ENCODE results near the gene SAT2. TPM values are rescaled to one million over a fixed set of nuclear protein-coding genes. Genes with fewer than 3 reads are reported as not detected.
A peak's percentile ranks its signal among the peaks of the same experiment; 100 is the strongest.

Gene SAT2
- total RNA-seq, 1 experiment from 2014 or later: 66.8 TPM

DNA sequence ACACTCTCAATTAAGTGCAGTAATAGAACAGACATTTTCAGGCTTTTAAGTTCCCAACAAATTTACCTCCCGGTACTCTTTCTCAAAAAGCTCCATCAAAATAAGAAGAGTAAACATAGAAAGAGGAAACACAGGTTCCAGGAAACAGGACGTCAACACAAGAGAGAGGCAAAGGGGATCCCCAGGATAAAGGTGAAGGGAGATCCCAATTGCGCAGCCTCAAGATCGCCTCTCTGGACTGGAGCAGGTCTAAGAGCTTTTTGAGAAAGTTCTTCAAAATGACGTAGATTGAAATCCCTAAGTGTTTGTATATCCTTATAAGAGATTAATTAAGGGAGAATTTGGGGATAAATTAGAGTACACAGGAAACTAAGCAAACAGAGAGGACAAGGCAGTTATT, 9.0 kb downstream of the SAT2 start:
- Mint-ChIP-seq H3K27ac (ENCODE audit: low read depth, unreplicated experiment) (no peak overlapping the region), H3K27me3 (ENCODE audit: insufficient read depth, unreplicated experiment) (no peaks in the 10 kb centered on the region), H3K4me1 (ENCODE audit: insufficient read depth, unreplicated experiment) (peaks cover 2% of the 10 kb centered on the region), H3K4me3 (ENCODE audit: unreplicated experiment) (no peak overlapping the region), H3K36me3 (ENCODE audit: insufficient read depth, unreplicated experiment) (no peaks in the 10 kb centered on the region), H3K9me3 (ENCODE audit: unreplicated experiment) (no peaks in the 10 kb centered on the region)
- ChIA-PET POLR2A (interaction anchor here (0.6 to 2.5 kb wide), 4 partner anchors 9 to 1010 kb away, joined by 3 to 9 read pairs (median 6); partner anchors contain the start of genes CNTROB, SAT2, TP53 and TRAPPC1), CTCF (interaction anchor here (0.7 to 3.4 kb wide), 2 partner anchors 13 to 61 kb away, joined by 4 to 15 read pairs; no protein-coding TSS in a partner anchor)
- intact Hi-C loops (cut with micrococcal nuclease): no loop called here
- TF ChIP-seq, protein P1, sequence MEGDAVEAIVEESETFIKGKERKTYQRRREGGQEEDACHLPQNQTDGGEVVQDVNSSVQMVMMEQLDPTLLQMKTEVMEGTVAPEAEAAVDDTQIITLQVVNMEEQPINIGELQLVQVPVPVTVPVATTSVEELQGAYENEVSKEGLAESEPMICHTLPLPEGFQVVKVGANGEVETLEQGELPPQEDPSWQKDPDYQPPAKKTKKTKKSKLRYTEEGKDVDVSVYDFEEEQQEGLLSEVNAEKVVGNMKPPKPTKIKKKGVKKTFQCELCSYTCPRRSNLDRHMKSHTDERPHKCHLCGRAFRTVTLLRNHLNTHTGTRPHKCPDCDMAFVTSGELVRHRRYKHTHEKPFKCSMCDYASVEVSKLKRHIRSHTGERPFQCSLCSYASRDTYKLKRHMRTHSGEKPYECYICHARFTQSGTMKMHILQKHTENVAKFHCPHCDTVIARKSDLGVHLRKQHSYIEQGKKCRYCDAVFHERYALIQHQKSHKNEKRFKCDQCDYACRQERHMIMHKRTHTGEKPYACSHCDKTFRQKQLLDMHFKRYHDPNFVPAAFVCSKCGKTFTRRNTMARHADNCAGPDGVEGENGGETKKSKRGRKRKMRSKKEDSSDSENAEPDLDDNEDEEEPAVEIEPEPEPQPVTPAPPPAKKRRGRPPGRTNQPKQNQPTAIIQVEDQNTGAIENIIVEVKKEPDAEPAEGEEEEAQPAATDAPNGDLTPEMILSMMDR (IDR thresholded peaks at IDR 0.05; ENCODE audit: unreplicated experiment): no peak
- BruUV-seq (replicated peaks): no TSS peak
- DNase-seq (ENCODE audit: unreplicated experiment): no peak

DNA sequence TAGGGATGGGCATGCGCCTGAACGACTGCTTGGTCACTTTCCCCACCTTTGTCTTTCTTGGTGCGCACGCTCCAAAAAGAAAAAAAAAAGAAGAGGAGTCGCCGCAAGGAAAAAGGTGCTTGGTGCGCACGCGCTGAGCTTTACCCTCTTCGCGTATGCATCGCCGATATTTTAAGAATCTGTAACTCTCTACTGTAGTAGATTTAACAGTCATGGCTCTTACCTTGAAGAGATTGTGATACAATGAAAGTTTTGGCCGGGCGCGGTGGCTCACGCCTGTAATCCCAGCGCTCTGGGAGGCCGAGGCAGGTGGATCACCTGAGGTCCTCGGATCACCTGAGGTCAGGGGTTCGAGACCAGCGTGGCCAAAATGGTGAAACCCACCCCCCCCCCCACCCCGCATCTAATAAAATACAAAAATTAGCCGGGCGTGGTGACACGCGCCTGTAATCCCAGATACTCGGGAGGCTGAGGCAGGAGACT, 12.3 kb downstream of the SAT2 start:
- TF ChIP-seq, protein P1 (IDR thresholded peaks at IDR 0.05; ENCODE audit: unreplicated experiment): no peak
- Mint-ChIP-seq H3K9me3 (ENCODE audit: unreplicated experiment) (no peaks in the 10 kb centered on the region), H3K4me3 (ENCODE audit: unreplicated experiment) (peak overlapping the region; percentile 80), H3K27me3 (ENCODE audit: insufficient read depth, unreplicated experiment) (no peaks in the 10 kb centered on the region), H3K27ac (ENCODE audit: low read depth, unreplicated experiment) (peak overlapping the region; percentile 95), H3K4me1 (ENCODE audit: insufficient read depth, unreplicated experiment) (peaks cover 31% of the 10 kb centered on the region), H3K36me3 (ENCODE audit: insufficient read depth, unreplicated experiment) (peaks cover 17% of the 10 kb centered on the region)
- no peak for DNase-seq (ENCODE audit: unreplicated experiment)
- intact Hi-C loops (cut with micrococcal nuclease): loop anchor here (2.0 kb wide), 1 partner anchor 25 kb away; the partner anchor contains the start of gene SOX15
- CTCF ChIA-PET: interaction anchor here (0.6 to 2.0 kb wide), 13 partner anchors 10 to 668 kb away, joined by 3 to 10 read pairs (median 3); partner anchors contain the start of gene SAT2
- BruUV-seq (replicated peaks): no TSS peak
- POLR2A ChIA-PET: interaction anchor here (0.6 to 10.5 kb wide), 22 partner anchors 11 to 1958 kb away, joined by 3 to 206 read pairs (median 4); partner anchors contain the start of genes CD68, CNTROB, DNAH2 and MPDU1

DNA sequence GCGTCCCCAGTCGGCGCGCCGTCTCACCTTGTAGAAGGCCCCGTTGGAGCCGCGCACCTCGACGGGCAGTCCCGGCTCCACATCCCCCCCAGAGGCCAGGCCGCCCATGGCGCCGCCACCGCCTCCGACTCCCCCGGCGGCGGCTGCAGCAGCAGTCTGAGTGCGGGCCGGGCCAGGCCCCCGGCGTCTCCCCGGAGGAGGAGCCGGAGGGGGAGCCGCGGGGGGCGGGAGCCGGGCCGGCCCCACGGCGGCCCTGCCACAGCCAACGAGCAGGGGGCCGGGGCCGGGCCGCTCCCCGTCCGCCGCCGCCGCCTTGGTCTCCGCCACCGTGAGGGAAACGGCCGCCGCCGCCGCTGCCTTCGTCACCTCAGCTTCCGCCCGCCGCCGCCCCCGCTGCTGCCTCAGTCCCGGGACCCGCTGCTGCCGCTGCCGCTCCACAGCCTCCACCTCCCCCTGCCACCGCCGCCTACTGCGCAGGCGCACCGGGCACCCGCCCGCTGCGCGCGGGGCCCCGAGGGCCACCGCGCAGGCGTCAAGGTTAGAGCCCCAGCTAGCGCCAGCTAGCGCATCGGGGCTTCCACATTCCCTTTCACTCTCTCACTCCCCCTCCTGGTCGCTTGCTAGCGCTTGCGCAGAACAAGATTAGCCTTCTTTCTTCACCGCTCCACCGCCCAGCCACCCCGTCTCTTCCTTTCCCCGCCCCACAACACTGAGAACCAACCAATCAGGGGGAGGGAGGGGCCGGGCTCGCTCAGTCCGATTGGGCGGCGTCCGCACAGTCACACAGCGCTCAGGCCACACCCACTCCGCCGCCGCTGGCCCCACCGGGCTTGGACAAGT, 13.0 kb downstream of the SAT2 start, which contains the start of gene FXR2:
Gene FXR2 (minus strand): TSS at position 473 of the 840 bp plus-strand sequence. CDS start 365 bp downstream, at position 108.
- intact Hi-C loops (cut with micrococcal nuclease): loop anchor here (2.0 kb wide), 1 partner anchor 24 kb away; the partner anchor contains the start of gene SOX15
- H3K36me3 Mint-ChIP-seq (ENCODE audit: insufficient read depth, unreplicated experiment): peaks cover 19% of the 10 kb centered on the region
- BruUV-seq (replicated peaks): no TSS peak
- ChIA-PET POLR2A (interaction anchor here (0.6 to 10.5 kb wide), 24 partner anchors 11 to 1958 kb away, joined by 3 to 206 read pairs (median 4); partner anchors contain the start of genes CD68, CNTROB, DNAH2 and MPDU1), CTCF (interaction anchor here (0.6 to 3.4 kb wide), 16 partner anchors 9 to 669 kb away, joined by 3 to 15 read pairs (median 3); partner anchors contain the start of genes SAT2, SOX15, TP53 and WRAP53)
- peaks cover 32% of the 10 kb centered on the region for H3K4me1 Mint-ChIP-seq (ENCODE audit: insufficient read depth, unreplicated experiment)
- no peaks in the 10 kb centered on the region for H3K9me3 Mint-ChIP-seq (ENCODE audit: unreplicated experiment)
- TF ChIP-seq, protein P1 (IDR thresholded peaks at IDR 0.05; ENCODE audit: unreplicated experiment): peak; percentile 37
- no peaks in the 10 kb centered on the region for H3K27me3 Mint-ChIP-seq (ENCODE audit: insufficient read depth, unreplicated experiment)
- peak; percentile 99 for DNase-seq (ENCODE audit: unreplicated experiment)
- H3K4me3 Mint-ChIP-seq (ENCODE audit: unreplicated experiment): peak within 1 kb of the TSS; percentile 80
- H3K27ac Mint-ChIP-seq (ENCODE audit: low read depth, unreplicated experiment): peak within 1 kb of the TSS; percentile 95

Measured in MCF 10A (cell line).